NCI-H345 treated with DMSO at 0.1 percent for 48 hours (cell line): ENCODE data around the gene TEX26.

Experiments used
- DNase-seq: peaks from one replicate; lab custom pipeline; 2025; ENCODE audit not compliant: unreplicated experiment; lab: John Stamatoyannopoulos, UW

Gene TEX26

GRCh38 chr13:30932481-30933353 is at the start of gene TEX26:
Gene TEX26 (plus strand): TSS chr13:30932656. CDS start chr13:30932716, 60 bp downstream.
- no peak for DNase-seq

- no peak for DNase-seq
These were observed 49.3 kb upstream of the TEX26 start for GRCh38 chr13:30882996-30883766.

GRCh38 chr13:30884543-30884942 is 47.9 kb upstream of the TEX26 start:
- no peak for DNase-seq

- no peak for DNase-seq
These were observed 43.2 kb upstream of the TEX26 start for GRCh38 chr13:30889196-30889690.

GRCh38 chr13:30892966-30893365 is 39.5 kb upstream of the TEX26 start:
- DNase-seq = no peak

- DNase-seq = no peak
These were observed 36.7 kb upstream of the TEX26 start for GRCh38 chr13:30895773-30896172.

GRCh38 chr13:30898070-30898469 is 34.4 kb upstream of the TEX26 start:
- no peak for DNase-seq

GRCh38 chr13:30898678-30899241 is 33.7 kb upstream of the TEX26 start:
- no peak for DNase-seq

- no peak for DNase-seq
These were observed 32.0 kb upstream of the TEX26 start for GRCh38 chr13:30900436-30900835.

- DNase-seq = no peak
These were observed 31.3 kb upstream of the TEX26 start for GRCh38 chr13:30900952-30901749.

GRCh38 chr13:30904043-30904442 is 28.4 kb upstream of the TEX26 start:
- DNase-seq = no peak

- DNase-seq = no peak
These were observed 26.5 kb upstream of the TEX26 start, which contains the start of gene MEDAG for GRCh38 chr13:30905932-30906383. Gene MEDAG (plus strand): TSS chr13:30906271. CDS start chr13:30906516, 245 bp downstream.

GRCh38 chr13:30906411-30907051 is 25.9 kb upstream of the TEX26 start:
- DNase-seq = no peak

- no peak for DNase-seq
These were observed 25.2 kb upstream of the TEX26 start for GRCh38 chr13:30907121-30907861.

GRCh38 chr13:30908416-30908980 is 24.0 kb upstream of the TEX26 start:
- DNase-seq = no peak

GRCh38 chr13:30910676-30911075 is 21.8 kb upstream of the TEX26 start:
- no peak for DNase-seq

GRCh38 chr13:30915691-30916541 is 16.5 kb upstream of the TEX26 start:
- DNase-seq = no peak

- no peak for DNase-seq
These were observed 15.5 kb upstream of the TEX26 start for GRCh38 chr13:30916991-30917390.
